ENCODE results near the gene CD2BP2. TPM values are rescaled to one million over a fixed set of nuclear protein-coding genes. Genes with fewer than 3 reads are reported as not detected.

CD2BP2 gene
- total and polyA plus RNA-seq, 2 of the 13 experiments (the other 11 are each of a cell fraction or from before 2014, with no cell fraction given), result 24.9 to 54.6 TPM

GRCh38 chr16:30395155-30395991, 40.3 kb upstream of the CD2BP2 start, which contains the start of gene ZNF48 (continued):
- TF ChIP-seq CREB1 (IDR thresholded peaks at IDR 0.05) (peak; percentile 54; the same call in 1 of the 2 replicates), CREB1 (CRISPR knock-in tag; IDR thresholded peaks at IDR 0.05) (no peak), ZNF253 (CRISPR knock-in tag; IDR thresholded peaks at IDR 0.05; ENCODE audit: borderline replicate concordance) (peak; percentile 46; the same call in 1 of the 2 replicates), HOXA5 (CRISPR knock-in tag; IDR thresholded peaks at IDR 0.05) (peak; percentile 63; the same call in 1 of the 2 replicates), HIVEP1 (CRISPR knock-in tag; IDR thresholded peaks at IDR 0.05) (peak; percentile 78; the same call in 1 of the 2 replicates), ETV6 (CRISPR knock-in tag; conservative IDR thresholded peaks at IDR 0.05) (no peak; the same call in 1 of the 2 replicates), EED (CRISPR knock-in tag; IDR thresholded peaks at IDR 0.05) (no peak), AGO2 (optimal IDR thresholded peaks at IDR 0.05; ENCODE audit: low read depth, low read length) (peak; percentile 30), ZNF674 (CRISPR knock-in tag; IDR thresholded peaks at IDR 0.05; ENCODE audit: low read depth) (no peak), SNAPC2 (CRISPR knock-in tag; IDR thresholded peaks at IDR 0.05) (0 out of 2 replicates have a peak, but pooled peaks have one; percentile 33), ZNF850 (CRISPR knock-in tag; conservative IDR thresholded peaks at IDR 0.05) (peak; percentile 71; the same call in 1 of the 2 replicates), KLF11 (CRISPR knock-in tag; IDR thresholded peaks at IDR 0.05) (no peak), SMC3 (IDR thresholded peaks at IDR 0.05; ENCODE audit: low read length) (peak; percentile 8; the same call in 1 of the 2 replicates), SALL1 (CRISPR knock-in tag; IDR thresholded peaks at IDR 0.05) (peak; percentile 69), ZNF24 (IDR thresholded peaks at IDR 0.05) (peak; percentile 16; the same call in 1 of the 2 replicates), ZSCAN22 (CRISPR knock-in tag; IDR thresholded peaks at IDR 0.05) (0 out of 2 replicates have a peak, but pooled peaks have one; percentile 29), CREB3 (CRISPR knock-in tag; IDR thresholded peaks at IDR 0.05) (no peak), ZNF563 (CRISPR knock-in tag; IDR thresholded peaks at IDR 0.05) (peak; percentile 65), NFE2 (CRISPR knock-in tag; IDR thresholded peaks at IDR 0.05) (no peak), ZNF607 (CRISPR knock-in tag; IDR thresholded peaks at IDR 0.05; ENCODE audit: borderline replicate concordance) (0 out of 2 replicates have a peak, but pooled peaks have one; percentile 47), ZNF367 (CRISPR knock-in tag; IDR thresholded peaks at IDR 0.05; ENCODE audit: borderline replicate concordance) (no peak), ZBTB8A (CRISPR knock-in tag; IDR thresholded peaks at IDR 0.05; ENCODE audit: borderline replicate concordance, low read depth) (no peak)
